8988T (cell line): ENCODE results near the gene CDK16.
"Not testable (repeated sequence)": the region's sequence is repeated elsewhere in the genome, so short reads cannot be mapped to it uniquely, and the experiment has no call there.

Source experiments
- DNase-seq: peaks from one replicate; pipeline ENCODE4 v3.0.0; 2011

CDK16 gene

DNA sequence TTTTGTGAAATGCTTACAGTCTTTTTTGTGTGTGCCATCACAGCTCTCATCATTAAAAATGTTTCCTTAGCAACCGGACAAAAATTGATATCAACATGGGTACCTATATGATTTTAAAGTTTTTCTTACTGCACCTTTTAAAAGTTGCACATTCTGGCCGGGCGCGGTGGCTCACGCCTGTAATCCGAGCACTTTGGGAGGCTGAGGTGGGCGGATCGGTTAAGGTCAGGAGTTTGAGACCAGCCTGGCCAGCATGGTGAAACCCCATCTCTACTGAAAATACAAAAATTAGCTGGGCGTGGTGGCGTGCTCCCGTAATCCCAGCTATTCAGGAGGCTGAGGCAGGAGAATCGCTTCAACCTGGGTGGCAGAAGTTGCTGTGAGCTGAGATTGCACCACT, 39.1 kb downstream of the CDK16 start:
- not testable (repeated sequence) for DNase-seq

DNA sequence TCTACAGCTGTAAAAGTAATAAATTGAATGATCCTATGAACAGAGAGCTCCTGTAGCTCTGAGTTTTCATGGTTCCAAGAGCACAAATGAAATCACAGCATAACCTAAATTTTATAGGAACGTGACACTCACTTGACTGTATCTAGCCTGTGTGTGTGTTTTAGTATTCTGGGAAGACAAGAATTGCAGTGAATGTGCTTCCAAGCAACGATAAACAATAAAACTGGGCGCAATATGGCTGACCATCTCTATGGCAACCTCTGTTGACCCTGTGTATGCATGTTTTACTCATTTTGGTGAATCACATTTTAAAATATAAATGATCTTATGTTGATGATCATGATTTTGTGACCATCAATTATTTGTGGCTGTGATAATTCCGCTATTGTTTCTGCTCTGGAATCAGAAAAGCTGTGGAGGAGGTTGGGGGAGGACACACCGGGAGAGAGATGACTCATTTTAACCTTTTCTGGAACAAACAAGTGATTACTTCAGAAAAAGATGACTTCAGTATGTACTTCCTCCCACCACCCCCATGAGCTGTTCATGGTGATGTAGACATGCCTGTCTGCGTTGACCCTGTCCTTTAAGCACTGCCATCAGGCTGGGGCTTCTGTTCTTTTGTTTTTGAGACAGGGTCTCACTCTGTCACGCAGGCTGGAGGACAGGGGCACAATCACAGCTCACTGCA, 46.1 kb downstream of the CDK16 start:
- DNase-seq, result no peak

DNA sequence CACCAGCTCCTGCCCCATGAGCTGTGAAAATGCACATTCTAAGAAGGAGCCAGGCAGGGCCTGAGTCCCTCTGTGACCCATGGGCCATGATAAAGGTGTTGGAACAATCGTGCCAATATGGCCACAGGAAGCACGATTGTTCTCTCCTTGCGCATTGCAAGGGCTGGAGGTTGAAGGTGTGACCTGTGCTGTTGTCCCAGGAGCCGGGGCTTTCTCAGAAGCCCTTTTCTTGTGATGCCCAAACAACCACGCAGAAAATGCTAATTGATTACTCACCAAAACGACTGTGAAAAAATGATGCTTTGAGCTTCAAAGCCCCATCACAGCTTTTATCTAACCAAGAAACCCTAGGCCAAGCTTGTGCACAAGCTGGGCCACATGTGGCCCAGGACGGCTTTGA, 48.2 kb downstream of the CDK16 start:
- no peak for DNase-seq

DNA sequence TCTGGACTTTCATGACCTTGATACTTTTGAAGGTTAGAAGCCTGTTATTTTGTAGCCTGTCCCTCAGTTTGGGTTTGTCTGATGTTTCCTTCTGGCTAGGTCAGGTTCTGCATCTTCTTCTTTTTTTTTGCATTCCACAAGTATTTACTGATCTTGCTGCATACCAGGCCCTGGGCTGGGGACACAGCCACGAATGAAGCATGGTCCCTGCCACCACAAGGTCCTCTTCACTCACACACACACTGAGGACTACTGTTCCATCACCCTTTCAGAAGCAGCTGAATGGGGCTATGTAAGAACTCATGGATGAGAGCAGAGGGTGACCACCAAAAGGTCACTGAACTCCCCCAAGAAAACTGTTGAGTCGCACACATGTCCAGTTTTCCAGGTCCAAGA, 53.5 kb downstream of the CDK16 start:
- DNase-seq, result no peak

DNA sequence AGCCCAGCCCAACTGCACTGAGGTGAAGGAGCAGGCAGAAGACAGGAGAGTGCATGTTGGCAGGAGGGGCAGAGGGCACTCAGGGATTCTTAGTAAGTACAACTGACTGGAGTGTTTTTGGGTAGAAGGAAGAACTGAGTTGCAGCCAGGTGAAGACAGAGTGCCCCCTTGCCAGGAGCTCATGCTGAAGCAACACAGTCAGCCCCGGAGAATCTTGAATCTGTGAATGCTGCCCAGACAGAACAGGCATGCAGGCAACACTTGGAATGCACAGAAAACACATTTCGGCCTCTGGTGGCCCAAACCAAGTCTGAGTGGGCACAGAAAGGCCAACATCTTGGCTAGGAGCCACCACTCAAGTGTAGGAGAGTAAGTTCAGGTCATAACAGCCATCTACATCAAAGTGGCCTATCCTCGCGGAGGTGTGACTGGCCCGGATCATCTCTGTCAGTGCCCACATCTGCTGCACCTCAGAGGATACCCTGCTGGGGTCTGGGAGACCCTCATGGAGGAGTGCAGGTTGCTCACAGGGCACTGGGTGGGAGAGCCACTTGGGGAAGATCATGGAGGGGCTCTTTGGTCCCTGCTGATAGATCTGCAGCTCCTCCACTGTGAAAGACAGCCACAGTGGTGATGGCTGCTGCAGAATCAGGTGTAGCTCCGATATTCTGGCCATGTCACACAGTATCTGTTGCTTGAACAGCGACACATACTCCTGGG, 54.7 kb downstream of the CDK16 start:
- no peak for DNase-seq

- DNase-seq, result no peak
These were observed 60.2 kb downstream of the CDK16 start for GRCh38 chrX:47278691-47279090.
